Measurements from ENCODE around the gene KLHL34. TPM values are rescaled to one million over a fixed set of nuclear protein-coding genes. Genes with fewer than 3 reads are reported as not detected.

KLHL34 gene
- polyA plus RNA-seq, 4 donors = 0.66 to 1.3 (median 0.91) TPM

Other genes starting within 250 kb of the KLHL34 start
- gene SMPX, start 99.8 kb upstream of the KLHL34 start, polyA plus RNA-seq = 1 to 10 TPM in 1 of 4 donors, under 1 TPM in 2, not detected in 1; 0.24 to 4.1 (median 0.78) TPM
- 10 to 100 TPM in 1 of 4 donors, 1 to 10 TPM in 1, under 1 TPM in 2; 0.54 to 21.5 (median 3.1) TPM for gene MBTPS2, start 181.3 kb upstream of the KLHL34 start, polyA plus RNA-seq
- 1 to 10 TPM in 1 of 4 donors, under 1 TPM in 1, not detected in 2; 0.95 to 2.1 TPM for gene YY2, start 197.7 kb upstream of the KLHL34 start, polyA plus RNA-seq

All from small intestine (tissue), 4 donors.